Skeletal muscle cell (primary cell): Measurements from ENCODE around the gene NSF.
A peak's percentile ranks its signal among the peaks of the same experiment; 100 is the strongest.
"Not testable (repeated sequence)": the region's sequence is repeated elsewhere in the genome, so short reads cannot be mapped to it uniquely, and the experiment has no call there.

Source experiments
- DNase-seq: peaks from one replicate; pipeline ENCODE4 v3.0.0-alpha.2; 2010; ENCODE audit warnings: low read depth
- H3K4me3 ChIP-seq: 2 replicates; pipeline ENCODE4 v1.5.1; 2011; ENCODE audit warnings: low read depth, mild to moderate bottlenecking, control low read depth, low read length, moderate library complexity

The NSF gene

DNA sequence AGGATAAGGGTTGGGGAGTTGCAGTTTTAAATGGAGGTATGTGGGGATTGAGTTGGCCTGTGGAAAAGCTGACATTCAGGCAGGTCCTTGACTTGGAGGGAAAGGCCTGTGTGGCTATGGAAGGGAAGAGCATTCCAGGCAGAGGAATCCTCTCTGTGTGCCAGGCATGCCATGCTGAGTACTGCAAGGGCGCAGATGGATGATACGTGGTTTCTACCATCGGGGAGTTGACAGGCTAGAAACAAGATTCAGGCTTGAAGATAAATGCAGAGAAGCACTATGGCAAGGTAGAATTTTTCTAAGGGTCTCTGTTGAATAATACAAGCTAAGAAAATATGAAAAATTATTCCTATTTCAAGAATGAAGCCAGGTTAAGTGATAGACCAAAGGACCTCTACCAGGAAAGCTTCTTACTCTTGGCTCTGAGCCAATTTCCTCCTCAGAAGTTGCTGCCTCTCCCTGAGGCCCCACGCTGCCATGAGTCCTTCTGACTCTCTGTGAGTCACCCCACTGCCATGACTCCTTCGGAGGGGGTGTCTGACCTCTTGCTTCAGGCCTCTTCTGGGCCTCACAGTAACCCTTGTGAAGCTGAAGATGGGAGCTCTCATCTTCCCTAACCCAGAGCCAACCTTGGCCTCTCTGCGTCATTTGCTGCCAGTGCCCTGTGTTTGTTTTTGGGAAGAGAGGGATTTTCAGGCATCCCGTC is 152.2 kb downstream of the NSF start:
- peak; percentile 79 for DNase-seq
- no peak overlapping the region for H3K4me3 ChIP-seq

DNA sequence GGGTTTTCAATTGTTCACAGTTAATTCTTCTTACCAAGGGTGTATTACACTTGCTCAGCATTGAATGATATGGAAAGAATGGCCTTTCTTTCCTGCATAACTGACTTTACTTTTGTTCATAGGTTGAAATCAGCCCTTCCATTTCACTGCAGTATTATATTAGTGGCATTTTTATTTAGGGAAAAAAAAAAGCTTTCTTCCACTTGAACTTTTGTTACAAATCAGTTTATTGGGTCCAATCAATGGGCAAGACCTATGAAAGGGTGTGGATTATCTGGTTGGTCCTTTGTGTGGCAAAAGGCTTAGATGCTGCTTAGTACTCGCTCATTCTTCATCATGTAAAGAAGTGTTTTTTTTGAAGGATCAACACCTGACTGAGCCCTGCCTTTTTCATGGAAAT is 154.0 kb downstream of the NSF start:
- no peak for DNase-seq
- no peak overlapping the region for H3K4me3 ChIP-seq

GRCh38 chr17:46745376-46745775 is 154.9 kb downstream of the NSF start:
- DNase-seq = no peak
- no peak overlapping the region for H3K4me3 ChIP-seq

GRCh38 chr17:46751425-46751824 is 161.0 kb downstream of the NSF start:
- H3K4me3 ChIP-seq = no peak overlapping the region
- no peak for DNase-seq

GRCh38 chr17:46753776-46754175 is 163.3 kb downstream of the NSF start:
- no peak overlapping the region for H3K4me3 ChIP-seq
- no peak for DNase-seq

- DNase-seq = no peak
- H3K4me3 ChIP-seq = no peak overlapping the region
These were observed 165.7 kb downstream of the NSF start for GRCh38 chr17:46756081-46756735.

GRCh38 chr17:46756861-46757260 is 166.4 kb downstream of the NSF start:
- no peak for DNase-seq
- H3K4me3 ChIP-seq = no peak overlapping the region

DNA sequence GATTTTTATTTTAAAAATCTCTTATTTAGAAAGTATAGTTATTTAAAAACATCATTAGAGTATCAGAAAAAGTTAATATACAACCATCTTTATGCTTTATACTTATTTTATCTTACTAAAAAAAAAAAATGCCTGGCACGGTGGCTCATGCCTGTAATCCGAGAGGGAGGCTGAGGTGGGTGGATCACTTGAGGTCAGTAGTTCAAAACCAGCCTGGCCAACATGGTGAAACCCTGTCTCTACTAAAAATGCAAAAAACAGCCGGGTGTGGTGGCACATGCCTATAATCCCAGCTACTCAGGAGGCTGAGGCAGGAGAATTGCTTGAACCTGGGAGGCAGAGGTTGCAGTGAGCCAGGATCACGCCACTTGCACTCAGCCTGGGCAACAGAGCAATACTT is 167.1 kb downstream of the NSF start:
- H3K4me3 ChIP-seq, DNase-seq: not testable (repeated sequence)

GRCh38 chr17:46758614-46759013 is 168.1 kb downstream of the NSF start:
- DNase-seq = no peak
- no peak overlapping the region for H3K4me3 ChIP-seq

DNA sequence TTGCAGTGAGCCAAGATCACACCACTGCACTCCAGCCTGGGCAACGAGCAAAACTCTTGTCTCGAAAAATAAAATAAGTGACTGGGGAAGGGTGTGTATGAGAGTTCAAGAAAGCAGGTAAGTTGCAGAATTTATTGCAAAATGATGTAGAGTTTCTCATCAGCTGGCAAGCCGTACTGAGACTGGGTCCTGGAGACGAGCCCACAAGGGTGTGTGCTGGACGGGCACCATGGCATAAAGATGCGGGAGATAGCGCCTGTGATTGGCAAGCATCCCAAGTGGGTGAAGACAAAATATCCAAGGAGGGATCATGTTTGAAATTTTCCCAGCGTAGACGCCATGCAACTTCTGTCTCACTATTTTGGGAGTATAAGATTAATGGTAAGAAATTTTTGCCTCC is 168.7 kb downstream of the NSF start:
- no peak overlapping the region for H3K4me3 ChIP-seq
- DNase-seq = no peak

GRCh38 chr17:46763416-46763815 is 172.9 kb downstream of the NSF start:
- H3K4me3 ChIP-seq = no peak overlapping the region
- DNase-seq = no peak

DNA sequence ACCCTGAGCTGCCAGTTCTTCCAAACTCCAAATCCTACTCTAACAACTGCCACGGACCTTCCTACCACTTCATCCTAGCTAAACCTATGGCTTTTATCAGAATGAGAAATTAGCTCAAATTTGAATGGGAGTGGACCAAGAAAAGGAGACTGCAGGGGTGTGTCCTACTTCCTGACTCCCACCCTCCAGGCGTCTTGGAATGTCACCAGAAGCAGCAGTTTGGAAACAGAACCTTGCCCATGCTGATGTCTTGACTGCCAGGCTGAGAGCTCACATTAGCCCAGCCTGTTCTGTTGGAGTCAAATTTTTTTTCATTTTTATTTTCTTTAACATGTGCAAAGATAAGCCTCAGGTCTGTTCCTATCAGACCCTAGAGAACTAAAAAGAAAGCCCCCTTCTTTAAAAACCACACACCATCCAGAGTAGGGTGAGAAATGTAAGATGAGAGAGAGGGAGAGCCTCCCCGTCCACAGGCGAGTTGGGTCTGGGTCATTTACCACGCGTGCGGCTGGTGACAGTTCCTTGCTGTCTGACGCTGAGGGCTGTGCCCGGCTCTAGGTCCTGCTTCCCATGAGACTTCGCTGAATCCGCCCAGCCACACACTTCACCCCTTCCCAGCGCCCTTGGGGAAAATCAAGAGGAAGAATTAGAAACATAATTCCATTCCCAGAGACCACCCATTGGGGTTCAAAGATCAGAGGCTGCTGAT is 173.7 kb downstream of the NSF start:
- no peak for DNase-seq
- H3K4me3 ChIP-seq = no peak overlapping the region

GRCh38 chr17:46764709-46765401 is 174.4 kb downstream of the NSF start:
- DNase-seq = peak; percentile 65
- no peak overlapping the region for H3K4me3 ChIP-seq

DNA sequence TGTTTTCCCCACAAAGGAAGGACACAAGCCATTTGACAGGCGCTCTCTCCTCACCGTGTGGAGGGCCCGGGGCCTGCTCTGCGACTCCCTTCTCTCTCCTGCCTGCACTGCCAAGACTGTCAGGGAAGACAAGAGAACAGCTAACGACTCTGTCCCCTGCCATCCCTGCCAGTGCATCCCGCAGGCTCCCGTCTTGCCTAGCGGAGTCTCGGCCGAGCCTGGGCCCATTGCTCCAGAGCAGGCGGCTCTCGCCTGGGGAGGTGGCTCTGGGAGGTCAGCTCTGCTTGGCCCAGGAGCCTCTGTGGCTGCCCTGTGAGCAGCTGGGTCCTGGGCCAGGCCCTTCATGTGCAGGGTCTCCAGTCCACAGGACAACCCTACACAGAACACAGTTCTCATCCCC is 175.0 kb downstream of the NSF start:
- DNase-seq = no peak
- no peak overlapping the region for H3K4me3 ChIP-seq

DNA sequence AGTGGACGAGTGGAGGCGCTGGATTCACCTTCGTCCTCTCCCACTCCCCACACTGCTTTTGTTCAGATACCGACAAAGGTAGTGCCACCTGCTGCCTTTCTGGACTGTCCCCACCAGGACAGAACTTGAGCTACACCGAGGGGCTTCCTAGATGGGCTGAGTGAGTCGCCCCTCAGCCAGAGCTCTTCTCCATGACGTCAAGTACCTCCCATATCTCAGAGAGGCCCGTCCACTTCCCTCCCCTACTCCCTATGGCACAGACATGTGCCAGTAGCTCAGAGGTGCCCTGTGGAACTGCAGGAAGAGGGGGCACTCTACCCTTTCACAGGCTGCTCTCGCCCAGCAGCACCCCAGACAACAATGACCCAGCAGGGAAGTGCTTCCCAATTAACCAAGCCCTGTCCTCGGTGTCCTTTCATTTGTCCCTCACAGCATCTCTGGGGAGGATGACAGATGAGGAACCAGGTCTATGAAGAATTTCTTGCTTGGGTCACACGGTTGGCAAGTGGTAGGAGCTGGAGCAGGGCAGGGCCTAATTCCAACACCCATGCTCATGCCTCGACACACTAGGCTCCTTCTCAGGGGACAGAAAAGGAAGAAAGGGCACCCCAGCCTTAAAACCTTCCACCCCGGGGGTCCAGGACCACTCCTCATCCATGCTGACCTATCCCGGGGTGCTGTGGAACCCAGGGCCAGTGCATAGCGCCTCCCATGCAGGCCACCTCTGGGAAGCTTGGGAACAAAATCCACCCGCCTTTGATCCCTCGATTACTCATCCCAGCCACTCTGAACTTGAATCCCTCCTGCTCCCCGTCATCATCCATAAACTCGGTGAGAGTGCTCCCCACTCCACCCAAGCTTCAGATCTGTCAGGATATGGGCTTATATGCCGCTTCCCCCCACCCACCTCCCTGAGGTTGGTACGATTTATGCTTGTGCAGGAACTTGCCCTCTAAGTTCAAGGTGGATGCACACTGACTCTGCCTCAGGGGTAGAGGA is 176.3 kb downstream of the NSF start:
- no peak overlapping the region for H3K4me3 ChIP-seq
- DNase-seq = no peak

DNA sequence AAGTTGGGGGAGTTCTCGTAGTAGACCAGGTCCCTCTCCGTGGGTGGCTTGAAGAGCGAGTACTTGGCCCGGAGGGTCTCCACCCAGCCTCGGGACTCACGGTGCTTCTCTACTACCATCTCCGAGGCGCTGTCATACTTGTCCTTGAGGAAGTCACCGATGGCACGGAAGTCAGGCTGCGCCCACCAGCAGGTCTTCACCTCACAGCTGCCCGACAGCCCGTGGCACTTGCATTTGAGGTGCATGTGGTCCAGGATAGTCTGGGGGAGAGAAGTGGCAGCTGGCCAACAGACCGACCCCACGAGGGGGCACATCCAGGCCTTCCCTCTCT is 178.0 kb downstream of the NSF start:
- no peak for DNase-seq
- no peak overlapping the region for H3K4me3 ChIP-seq

DNA sequence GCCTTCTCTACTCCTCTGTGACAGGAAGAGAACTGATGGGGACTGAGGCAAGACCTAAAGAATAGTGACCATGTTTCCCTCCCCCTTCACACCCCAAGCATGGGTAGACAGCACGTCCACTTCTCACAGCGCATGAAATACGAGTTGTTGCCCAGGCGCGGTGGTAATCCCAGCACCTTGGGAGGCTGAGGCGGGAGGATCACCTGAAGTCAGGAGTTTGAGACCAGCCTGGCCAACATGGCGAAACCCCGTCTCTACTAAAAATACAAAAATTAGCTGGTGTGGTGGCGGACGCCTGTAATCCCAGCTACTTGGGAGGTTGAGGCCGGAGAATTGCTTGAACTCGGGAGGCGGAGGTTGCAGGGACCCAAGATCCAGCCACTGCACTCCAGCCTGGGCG is 178.4 kb downstream of the NSF start:
- DNase-seq = not testable (repeated sequence)

DNA sequence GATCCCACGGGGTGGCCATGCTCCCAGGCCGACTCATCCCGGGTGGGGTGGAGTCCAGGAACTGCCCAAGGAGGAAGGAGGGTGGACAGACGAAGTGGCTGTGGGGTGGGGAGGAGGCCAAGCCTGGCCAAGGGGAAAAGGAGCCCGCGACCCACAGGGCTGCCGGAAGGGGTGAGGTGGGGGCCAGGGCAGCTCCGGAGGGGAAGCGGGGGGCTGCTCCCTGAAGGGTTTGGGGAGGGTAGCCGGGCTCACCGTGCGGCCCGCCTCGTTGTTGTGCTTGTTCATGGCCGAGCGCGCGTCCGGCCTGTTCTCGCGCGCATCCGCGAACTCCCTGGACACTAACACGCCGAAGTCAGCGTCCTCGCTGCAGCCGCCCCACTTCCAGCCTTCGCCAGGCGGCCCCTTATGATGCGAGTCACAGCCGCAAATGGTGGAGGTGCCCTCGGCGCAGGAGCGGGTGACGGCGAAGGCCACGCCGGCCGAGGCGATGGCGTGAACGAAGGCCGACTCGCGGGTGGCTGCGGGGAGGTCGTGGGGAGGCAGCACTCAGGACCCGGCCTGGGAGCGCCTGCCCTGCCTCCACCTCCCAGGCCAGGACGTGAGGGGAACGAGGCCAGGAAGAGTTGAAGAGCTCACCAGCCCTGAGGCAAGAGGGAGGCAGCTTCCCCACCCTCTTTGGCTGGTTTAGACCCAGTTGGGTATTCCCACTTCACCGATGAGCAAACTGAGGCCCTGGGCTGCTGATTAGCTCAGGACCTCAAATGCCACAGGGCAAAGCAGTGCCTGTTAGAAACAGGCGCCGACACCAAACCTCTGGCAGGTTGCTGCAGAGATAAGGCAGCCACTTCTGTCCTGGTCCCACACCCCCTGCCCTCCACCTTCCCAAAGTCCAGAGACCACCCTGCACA is 179.3 kb downstream of the NSF start:
- no peak for DNase-seq
- H3K4me3 ChIP-seq = no peak overlapping the region

More for the DNA sequence above, 178.4 kb downstream of the NSF start:
- not testable (repeated sequence) for H3K4me3 ChIP-seq
